ENCODE data around the gene LIFR.

DNA sequence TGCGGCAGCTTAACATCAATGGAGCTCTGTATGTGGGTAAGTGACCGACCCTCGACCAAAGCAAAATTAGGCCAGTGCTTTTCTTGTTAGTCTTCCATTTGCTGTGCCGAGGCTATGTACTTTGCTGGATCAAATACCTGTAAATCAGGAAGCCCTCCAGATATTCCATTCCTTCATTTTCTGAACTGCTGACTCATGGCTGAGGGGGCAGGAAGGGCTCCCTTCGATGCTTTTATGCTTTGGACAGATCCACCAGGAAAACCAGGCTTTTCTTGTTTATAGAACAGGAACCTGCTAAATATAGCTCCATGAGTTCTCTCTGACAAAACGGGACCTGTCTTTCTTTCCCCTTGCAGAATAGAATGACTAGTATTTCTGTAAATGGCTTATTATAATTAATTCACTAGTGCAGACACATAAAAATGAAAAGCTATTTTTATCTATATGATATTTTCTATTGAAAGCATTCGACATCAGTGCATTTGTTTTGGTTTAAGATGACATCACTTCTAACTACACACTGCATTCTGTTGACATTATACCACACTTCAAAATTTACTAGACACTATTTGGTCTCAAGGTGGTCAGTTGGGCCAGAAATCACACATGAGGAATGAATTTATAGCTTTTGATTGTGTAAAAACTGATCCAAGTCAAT is 93.3 kb downstream of the LIFR start:
- TF ChIP-seq, protein P1, sequence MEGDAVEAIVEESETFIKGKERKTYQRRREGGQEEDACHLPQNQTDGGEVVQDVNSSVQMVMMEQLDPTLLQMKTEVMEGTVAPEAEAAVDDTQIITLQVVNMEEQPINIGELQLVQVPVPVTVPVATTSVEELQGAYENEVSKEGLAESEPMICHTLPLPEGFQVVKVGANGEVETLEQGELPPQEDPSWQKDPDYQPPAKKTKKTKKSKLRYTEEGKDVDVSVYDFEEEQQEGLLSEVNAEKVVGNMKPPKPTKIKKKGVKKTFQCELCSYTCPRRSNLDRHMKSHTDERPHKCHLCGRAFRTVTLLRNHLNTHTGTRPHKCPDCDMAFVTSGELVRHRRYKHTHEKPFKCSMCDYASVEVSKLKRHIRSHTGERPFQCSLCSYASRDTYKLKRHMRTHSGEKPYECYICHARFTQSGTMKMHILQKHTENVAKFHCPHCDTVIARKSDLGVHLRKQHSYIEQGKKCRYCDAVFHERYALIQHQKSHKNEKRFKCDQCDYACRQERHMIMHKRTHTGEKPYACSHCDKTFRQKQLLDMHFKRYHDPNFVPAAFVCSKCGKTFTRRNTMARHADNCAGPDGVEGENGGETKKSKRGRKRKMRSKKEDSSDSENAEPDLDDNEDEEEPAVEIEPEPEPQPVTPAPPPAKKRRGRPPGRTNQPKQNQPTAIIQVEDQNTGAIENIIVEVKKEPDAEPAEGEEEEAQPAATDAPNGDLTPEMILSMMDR (IDR thresholded peaks at IDR 0.05), result no peak
- TF ChIP-seq EZH2 (IDR thresholded peaks at IDR 0.05), result no peak
